GM13976 (cell line): Measurements from ENCODE around the gene FOXP1.

Experiments
- DNase-seq: peaks from one replicate; pipeline ENCODE4 v3.0.0; 2012; ENCODE audit warnings: low spot score
- CTCF ChIP-seq: IDR thresholded peaks from 2 replicates; pipeline ENCODE4 v1.5.1; 2012; ENCODE audit warnings: borderline replicate concordance, mild to moderate bottlenecking; ENCODE audit not compliant: insufficient read depth; ENCODE audit errors: extremely low read depth, missing control alignments, control extremely low read depth
- in situ Hi-C: fragments of 300-500 bp; cut with MboI; formaldehyde crosslinking; loops from one replicate; pipeline ENCODE4 v1.12.0; 2022; ENCODE audit warnings: low sequenced_read_pairs, mixed read lengths, inconsistent platforms; ENCODE audit not compliant: unreplicated experiment

The FOXP1 gene

GRCh38 chr3:71366988-71367604, 216.4 kb downstream of the FOXP1 start:
- in situ Hi-C loops: no loop called here
- TF ChIP-seq CTCF: no peak
- DNase-seq: no peak

GRCh38 chr3:71361334-71361890, 222.1 kb downstream of the FOXP1 start:
- no peak for TF ChIP-seq CTCF
- in situ Hi-C loops: no loop called here

GRCh38 chr3:71360764-71361163, 222.8 kb downstream of the FOXP1 start:
- in situ Hi-C loops: no loop called here
- DNase-seq: no peak
- no peak for TF ChIP-seq CTCF

More at GRCh38 chr3:71361334-71361890, 222.1 kb downstream of the FOXP1 start:
- DNase-seq: no peak

- DNase-seq: no peak
- no peak for TF ChIP-seq CTCF
- in situ Hi-C loops: no loop called here
These were observed 223.3 kb downstream of the FOXP1 start for GRCh38 chr3:71360180-71360579.

GRCh38 chr3:71358243-71358642, 225.3 kb downstream of the FOXP1 start:
- no peak for DNase-seq
- in situ Hi-C loops: no loop called here
- no peak for TF ChIP-seq CTCF

GRCh38 chr3:71356265-71356664, 227.3 kb downstream of the FOXP1 start:
- DNase-seq: no peak
- TF ChIP-seq CTCF: no peak
- in situ Hi-C loops: no loop called here
